SK-N-SH treated with all-trans-retinoic acid at 6 μM for 48 hours (cell line): ENCODE measurements around the gene KDM4B.

ENCODE experiments used
- ARNTL ChIP-seq: fragments of 450-650 bp; formaldehyde crosslinking; IDR thresholded peaks from 2 replicates; pipeline ENCODE4 v1.5.0; 2020; ENCODE audit warnings: low read depth, mild to moderate bottlenecking, moderate library complexity, borderline replicate concordance
- CREB5 ChIP-seq: fragments of 250-450 bp; sonication (Bioruptor Pico); IDR thresholded peaks from 2 replicates; pipeline ENCODE4 v1.5.1; 2020; ENCODE audit warnings: low read depth, mild to moderate bottlenecking, moderate library complexity
- CSDC2 ChIP-seq: fragments of 250-450 bp; sonication (Bioruptor Pico); IDR thresholded peaks from 2 replicates; pipeline ENCODE4 v1.5.0; 2020; ENCODE audit warnings: mild to moderate bottlenecking, moderate library complexity
- ESRRG ChIP-seq: fragments of 250-450 bp; sonication (Bioruptor Pico); IDR thresholded peaks from 2 replicates; pipeline ENCODE4 v1.6.1; 2021; ENCODE audit warnings: mild to moderate bottlenecking
- GLIS3 ChIP-seq: fragments of 250-450 bp; sonication (Bioruptor Pico); IDR thresholded peaks from 2 replicates; pipeline ENCODE4 v1.5.0; 2020; ENCODE audit warnings: mild to moderate bottlenecking, moderate library complexity
- ISL1 ChIP-seq: fragments of 250-450 bp; sonication (Bioruptor Pico); IDR thresholded peaks from 2 replicates; pipeline ENCODE4 v2.1.2; 2022; ENCODE audit warnings: mild to moderate bottlenecking, moderate library complexity
- PATZ1 ChIP-seq: fragments of 250-450 bp; sonication (Bioruptor Pico); IDR thresholded peaks from 2 replicates; pipeline ENCODE4 v1.8.0; 2020; ENCODE audit warnings: mild to moderate bottlenecking, moderate library complexity, borderline replicate concordance
- PPARA ChIP-seq: fragments of 250-450 bp; sonication (Bioruptor Pico); IDR thresholded peaks from 2 replicates; pipeline ENCODE4 v1.5.0; 2020; ENCODE audit warnings: mild to moderate bottlenecking, borderline replicate concordance
- RARB ChIP-seq: fragments of 250-450 bp; sonication (Bioruptor Pico); IDR thresholded peaks from 2 replicates; pipeline ENCODE4 v1.8.0; 2021; ENCODE audit warnings: mild to moderate bottlenecking, moderate library complexity
- TOX ChIP-seq: fragments of 250-450 bp; sonication (Bioruptor Pico); IDR thresholded peaks from 2 replicates; pipeline ENCODE4 v1.8.0; 2021; ENCODE audit warnings: mild to moderate bottlenecking, moderate library complexity, borderline replicate concordance
- ZFP30 ChIP-seq: fragments of 450-650 bp; formaldehyde crosslinking; IDR thresholded peaks from 2 replicates; pipeline ENCODE4 v1.5.0; 2022; ENCODE audit warnings: mild to moderate bottlenecking, moderate library complexity
- ZNF8 ChIP-seq: fragments of 450-650 bp; formaldehyde crosslinking; IDR thresholded peaks from 2 replicates; pipeline ENCODE4 v1.5.0; 2020; ENCODE audit warnings: mild to moderate bottlenecking, moderate library complexity

DNA sequence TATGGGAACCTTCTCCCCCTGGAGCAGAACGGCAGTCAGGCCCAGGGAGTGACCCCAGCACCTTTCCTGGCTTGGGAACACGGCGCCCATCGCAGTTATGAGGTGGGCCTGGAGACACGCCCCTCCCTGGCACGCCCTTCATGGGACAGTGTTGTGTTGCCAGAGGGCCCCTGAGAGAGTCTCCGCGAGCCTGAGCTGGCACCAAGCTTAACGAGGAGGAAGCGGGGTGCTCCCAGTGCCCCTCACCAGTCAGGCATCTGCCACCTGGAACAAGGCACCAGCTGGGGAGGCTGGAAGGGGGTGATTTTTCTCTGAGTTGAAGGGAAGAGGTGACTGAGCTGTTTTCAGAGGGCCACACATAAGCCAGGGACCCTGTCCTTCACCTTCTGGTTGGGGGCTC lies 180.6 kb downstream of the KDM4B start:
- TF ChIP-seq PATZ1 (CRISPR knock-in tag) (no peak), ZFP30 (CRISPR knock-in tag) (no peak), CREB5 (CRISPR knock-in tag) (no peak), PPARA (no peak), ARNTL (CRISPR knock-in tag) (no peak), GLIS3 (CRISPR knock-in tag) (no peak), CSDC2 (no peak), RARB (CRISPR knock-in tag) (no peak), TOX (CRISPR knock-in tag) (no peak), ESRRG (CRISPR knock-in tag) (no peak), ISL1 (CRISPR knock-in tag) (no peak), ZNF8 (CRISPR knock-in tag) (no peak)
